ENCODE results near the gene TMEM60. TPM values are rescaled to one million over a fixed set of nuclear protein-coding genes. Genes with fewer than 3 reads are reported as not detected.
A peak's percentile ranks its signal among the peaks of the same experiment; 100 is the strongest.

Gene TMEM60
- total RNA-seq, 1 donor from 2014 or later: 20.7 TPM

DNA sequence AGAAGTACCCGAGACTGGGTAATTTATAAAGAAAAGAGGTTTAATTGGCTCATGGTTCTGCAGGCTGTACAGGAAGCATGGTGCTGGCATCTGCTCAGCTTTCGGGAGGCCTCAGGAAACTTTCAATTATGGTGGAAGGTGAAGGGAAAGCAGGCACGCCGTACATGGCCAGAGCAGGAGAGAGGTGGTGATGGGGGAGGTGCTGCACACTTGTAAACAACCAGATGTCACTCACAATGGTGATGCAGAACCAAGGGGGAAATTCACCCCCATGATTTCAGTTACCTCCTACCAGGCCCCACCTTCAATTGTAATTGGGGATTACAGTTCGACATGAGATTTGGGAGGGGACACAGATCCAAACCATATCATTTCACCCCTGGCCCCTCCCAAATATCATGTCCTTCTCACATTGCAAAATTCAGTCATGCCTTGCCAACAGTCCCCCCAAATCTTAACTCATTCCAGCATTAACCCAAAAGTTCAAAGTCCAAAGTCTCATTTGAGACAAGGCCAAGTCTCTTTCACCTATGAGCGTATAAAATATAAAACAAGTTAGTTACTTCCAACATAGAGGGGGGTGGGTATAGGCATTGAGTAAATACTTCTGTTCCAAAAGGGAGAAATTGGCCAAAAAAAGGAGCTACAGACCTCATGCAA, 51.9 kb downstream of the TMEM60 start:
- DNase-seq (ENCODE audit: low spot score, unreplicated experiment): no peak
- Mint-ChIP-seq H3K9me3 (ENCODE audit: low read depth) (peaks cover 3% of the 10 kb centered on the region), H3K36me3 (ENCODE audit: insufficient read depth) (peaks cover 16% of the 10 kb centered on the region), H3K4me1 (ENCODE audit: low read depth) (no peaks in the 10 kb centered on the region), H3K27ac (peak overlapping the region; percentile 19), H3K4me3 (ENCODE audit: low read depth) (no peak overlapping the region), H3K27me3 (no peaks in the 10 kb centered on the region)
- TF ChIP-seq, protein P1, sequence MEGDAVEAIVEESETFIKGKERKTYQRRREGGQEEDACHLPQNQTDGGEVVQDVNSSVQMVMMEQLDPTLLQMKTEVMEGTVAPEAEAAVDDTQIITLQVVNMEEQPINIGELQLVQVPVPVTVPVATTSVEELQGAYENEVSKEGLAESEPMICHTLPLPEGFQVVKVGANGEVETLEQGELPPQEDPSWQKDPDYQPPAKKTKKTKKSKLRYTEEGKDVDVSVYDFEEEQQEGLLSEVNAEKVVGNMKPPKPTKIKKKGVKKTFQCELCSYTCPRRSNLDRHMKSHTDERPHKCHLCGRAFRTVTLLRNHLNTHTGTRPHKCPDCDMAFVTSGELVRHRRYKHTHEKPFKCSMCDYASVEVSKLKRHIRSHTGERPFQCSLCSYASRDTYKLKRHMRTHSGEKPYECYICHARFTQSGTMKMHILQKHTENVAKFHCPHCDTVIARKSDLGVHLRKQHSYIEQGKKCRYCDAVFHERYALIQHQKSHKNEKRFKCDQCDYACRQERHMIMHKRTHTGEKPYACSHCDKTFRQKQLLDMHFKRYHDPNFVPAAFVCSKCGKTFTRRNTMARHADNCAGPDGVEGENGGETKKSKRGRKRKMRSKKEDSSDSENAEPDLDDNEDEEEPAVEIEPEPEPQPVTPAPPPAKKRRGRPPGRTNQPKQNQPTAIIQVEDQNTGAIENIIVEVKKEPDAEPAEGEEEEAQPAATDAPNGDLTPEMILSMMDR (IDR thresholded peaks at IDR 0.05; ENCODE audit: unreplicated experiment): no peak

DNA sequence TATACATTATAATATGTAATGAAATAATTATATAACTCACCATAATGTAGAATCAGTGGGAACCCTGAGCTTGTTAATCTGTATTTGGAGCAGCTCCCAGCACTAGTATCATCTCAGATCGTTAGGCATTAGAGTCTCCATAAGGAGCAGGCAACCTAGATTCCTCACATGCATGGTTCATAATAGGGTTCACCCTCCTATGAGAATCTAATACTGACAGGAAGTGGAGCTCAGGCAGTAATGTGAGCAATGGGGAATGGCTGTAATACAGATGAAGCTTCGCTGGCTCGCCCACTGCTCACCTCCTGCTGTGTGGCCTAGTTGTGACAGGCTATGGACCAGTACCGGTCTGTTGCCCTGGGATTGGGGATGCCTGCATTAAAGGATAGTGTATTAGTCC, 52.5 kb downstream of the TMEM60 start:
- Mint-ChIP-seq H3K4me3 (ENCODE audit: low read depth) (no peak overlapping the region), H3K36me3 (ENCODE audit: insufficient read depth) (peaks cover 14% of the 10 kb centered on the region), H3K27ac (no peak overlapping the region), H3K27me3 (no peaks in the 10 kb centered on the region), H3K4me1 (ENCODE audit: low read depth) (no peaks in the 10 kb centered on the region), H3K9me3 (ENCODE audit: low read depth) (peaks cover 3% of the 10 kb centered on the region)
- no peak for DNase-seq (ENCODE audit: low spot score, unreplicated experiment)
- TF ChIP-seq, protein P1 (IDR thresholded peaks at IDR 0.05; ENCODE audit: unreplicated experiment): no peak

Other genes starting within 250 kb of the TMEM60 start
- gene RSBN1L, start 102.0 kb downstream of the TMEM60 start, total RNA-seq: 23.4 and 24.5 TPM in 2 replicates
- gene PHTF2, start 339 bp upstream of the TMEM60 start, total RNA-seq: 12.3 and 13.0 TPM in 2 replicates